NCI-H146 treated with DMSO at 0.1 percent for 48 hours (cell line): ENCODE data around the gene SMU1.
"Not testable (repeated sequence)": the region's sequence is repeated elsewhere in the genome, so short reads cannot be mapped to it uniquely, and the experiment has no call there.

ENCODE experiments used
- DNase-seq: peaks from one replicate; lab custom pipeline; 2025; ENCODE audit not compliant: unreplicated experiment; lab: John Stamatoyannopoulos, UW

The SMU1 gene

DNA sequence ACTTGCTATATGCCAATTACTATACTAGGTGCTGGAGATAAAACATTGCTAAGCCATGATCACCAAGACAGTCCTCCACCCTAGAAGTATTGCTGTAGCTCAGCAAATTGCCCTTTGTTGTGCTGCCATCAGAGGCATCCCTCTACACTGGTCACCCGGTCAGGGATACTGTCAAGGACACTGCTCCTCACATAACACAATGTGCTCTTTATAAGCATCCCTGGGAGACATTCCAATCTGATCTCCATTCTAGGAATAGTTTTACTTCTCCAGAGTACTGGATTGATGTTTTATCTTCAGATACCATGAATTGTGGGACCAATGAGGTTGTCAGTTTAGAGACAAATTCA is 61.8 kb downstream of the SMU1 start:
- DNase-seq: no peak

DNA sequence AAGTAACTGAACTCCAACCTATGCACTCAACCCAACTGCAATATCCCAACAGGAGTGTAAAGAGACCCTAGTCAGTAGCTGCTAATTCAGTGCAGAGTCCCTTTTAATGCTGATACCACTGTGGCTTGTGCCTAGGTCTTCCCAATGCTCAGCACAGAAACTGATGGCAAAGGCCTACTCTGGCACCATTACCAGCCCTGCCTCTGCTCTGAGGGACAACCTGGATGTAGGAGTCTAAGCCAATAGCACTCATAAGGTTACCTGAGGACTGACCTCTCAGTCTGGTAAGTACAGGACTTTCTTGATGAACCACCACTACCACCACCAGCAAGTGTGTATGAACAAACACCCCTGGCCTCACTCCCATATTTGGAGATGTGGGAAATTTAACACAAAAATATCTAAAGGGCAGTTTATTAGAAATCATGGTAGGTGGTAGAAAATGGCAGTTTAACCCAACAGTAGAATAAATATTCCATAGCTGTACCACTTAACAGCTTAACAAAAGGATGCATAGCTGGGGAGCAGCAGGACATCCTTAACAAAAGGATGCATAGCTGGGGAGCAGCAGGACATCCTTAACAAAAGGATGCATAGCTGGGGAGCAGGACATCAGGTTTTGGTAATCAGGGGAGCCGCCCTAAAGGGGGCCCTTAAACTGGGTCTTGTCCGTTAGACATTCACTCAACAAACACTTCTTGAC is 62.4 kb downstream of the SMU1 start:
- no peak for DNase-seq

DNA sequence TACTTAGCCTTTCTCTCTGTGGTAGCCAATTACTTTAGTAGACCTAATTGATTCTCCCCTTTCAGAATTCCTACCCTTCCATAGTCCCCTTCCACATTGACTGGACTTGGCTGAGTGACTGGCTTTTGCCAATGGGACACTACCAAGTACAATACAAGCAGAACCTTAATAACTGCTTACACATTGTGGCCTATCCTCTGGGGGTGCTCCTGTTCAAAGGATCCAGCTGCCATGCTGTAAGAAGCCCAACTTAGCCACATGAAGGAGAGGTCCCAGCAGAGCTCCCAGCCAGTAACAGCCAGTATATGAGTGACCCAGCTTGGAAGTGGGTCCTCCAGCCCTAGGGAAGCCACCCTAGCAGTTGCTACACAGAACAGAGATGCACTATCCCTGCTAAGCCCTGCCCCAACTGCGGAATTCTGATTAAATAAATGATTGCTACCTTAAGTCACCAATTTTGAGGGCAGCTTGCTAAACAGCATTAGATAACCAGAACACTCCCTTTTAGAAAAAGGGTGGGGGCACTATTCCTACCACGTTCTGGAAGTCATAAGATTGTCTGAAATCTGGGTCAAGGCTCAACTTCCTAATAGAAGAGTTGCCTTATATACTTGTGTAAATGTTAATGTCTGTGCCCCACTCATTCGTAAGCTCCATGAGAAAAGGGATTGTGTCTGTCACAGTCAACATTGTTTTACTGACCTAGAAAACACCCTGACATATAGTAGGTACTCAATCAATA is 64.0 kb downstream of the SMU1 start:
- DNase-seq: no peak

DNA sequence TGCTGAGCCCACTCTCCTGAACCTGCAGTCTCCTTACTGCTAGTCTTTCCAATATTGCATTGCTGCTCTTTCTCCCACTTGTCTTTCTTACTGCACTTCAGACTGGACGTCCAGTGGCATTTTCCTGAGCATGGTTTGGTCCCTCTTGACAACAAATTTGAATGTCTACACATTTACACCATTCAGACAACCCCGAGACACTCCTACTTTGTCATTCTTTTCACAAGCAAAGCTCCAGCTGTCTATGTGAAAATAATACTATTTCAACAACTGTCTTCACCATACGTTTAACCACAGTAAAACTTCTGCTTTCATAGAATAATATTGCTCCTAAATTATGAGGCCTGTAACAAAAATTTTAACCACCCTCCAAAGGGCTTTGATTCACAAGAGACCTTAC is 64.6 kb downstream of the SMU1 start:
- DNase-seq: no peak

DNA sequence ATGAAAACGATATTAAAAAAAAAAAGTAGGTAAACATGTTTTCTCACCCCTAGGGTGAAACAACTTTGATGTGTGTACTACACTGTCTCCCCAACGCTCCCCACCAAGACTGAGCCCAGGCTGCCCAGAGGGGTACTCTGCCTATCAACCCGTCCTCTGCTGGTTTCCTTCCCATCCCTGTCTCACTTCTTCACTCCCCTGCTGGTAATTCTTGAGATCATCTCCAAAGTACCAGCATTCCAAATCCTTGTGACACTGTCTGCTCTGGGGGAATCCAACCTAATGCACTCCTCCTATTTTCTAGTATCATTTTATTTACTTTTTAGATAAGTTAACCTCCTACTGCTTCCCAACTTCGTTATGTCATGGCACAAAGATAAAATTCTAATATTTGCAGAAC is 68.7 kb downstream of the SMU1 start:
- DNase-seq: no peak

DNA sequence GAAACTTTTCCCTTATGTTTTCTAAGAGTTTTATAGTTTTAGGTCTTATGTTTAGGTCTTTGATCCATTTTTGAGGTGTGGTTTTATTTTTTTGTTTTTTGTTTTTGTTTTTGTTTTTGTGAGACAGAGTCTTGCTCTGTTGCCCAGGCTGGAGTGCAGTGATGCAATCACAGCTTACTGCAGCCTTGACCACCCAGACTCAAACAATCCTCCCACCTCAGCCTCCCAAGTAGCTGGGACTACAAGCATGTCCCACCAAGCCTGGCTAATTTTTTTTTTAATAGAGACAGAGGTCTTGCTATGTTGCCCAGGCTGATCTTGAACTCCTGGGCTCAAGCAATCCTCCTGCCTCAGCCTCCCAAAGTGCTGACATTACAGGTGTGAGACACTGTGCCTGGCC is 71.1 kb downstream of the SMU1 start:
- not testable (repeated sequence) for DNase-seq

DNA sequence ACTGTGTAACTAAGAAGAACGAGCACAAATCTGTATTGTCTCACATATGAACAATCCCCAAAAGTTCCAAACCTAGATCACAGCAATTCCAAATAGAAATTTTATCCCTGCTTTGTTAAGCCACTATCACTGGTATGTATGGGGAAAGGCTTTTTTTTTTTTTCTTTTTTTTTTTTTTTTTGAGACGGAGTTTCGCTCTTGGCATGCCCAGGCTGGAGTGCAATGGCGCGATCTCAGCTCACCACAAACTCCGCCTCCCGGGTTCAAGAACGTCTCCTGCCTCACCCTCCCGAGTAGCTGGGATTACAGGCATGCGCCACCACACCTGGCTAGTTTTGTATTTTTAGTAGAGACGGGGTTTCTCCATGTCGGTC is 75.8 kb downstream of the SMU1 start:
- not testable (repeated sequence) for DNase-seq

DNA sequence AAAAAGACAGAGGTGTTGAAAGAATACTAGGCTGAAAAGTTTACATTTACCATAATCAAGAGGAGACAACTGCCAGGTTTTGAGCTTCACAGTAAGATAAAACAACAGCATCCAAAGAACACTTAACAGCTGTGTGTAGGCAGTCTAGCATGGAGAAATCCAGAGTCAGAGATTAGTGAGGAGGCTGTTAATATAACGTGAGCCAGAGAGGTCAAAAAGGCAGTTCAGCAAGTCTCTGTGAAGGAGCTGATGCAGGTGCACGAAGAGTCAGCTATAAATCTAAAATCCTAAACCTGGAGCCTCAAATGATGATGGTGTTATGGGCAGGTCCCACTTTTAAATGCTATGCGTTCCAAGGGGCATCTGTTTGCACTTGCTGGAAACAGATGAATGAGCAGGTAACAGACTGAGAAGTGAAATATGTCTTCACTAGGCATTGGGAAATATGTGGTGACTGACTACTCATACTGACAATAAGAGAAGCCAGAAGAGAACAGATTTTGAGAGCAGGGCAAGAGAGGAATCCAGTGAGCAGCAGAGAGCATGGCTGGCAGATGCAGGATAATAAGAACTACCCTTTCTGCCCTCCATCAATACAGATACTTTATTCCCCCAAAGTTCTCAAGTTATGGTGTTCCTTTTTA is 83.8 kb downstream of the SMU1 start:
- DNase-seq: no peak

DNA sequence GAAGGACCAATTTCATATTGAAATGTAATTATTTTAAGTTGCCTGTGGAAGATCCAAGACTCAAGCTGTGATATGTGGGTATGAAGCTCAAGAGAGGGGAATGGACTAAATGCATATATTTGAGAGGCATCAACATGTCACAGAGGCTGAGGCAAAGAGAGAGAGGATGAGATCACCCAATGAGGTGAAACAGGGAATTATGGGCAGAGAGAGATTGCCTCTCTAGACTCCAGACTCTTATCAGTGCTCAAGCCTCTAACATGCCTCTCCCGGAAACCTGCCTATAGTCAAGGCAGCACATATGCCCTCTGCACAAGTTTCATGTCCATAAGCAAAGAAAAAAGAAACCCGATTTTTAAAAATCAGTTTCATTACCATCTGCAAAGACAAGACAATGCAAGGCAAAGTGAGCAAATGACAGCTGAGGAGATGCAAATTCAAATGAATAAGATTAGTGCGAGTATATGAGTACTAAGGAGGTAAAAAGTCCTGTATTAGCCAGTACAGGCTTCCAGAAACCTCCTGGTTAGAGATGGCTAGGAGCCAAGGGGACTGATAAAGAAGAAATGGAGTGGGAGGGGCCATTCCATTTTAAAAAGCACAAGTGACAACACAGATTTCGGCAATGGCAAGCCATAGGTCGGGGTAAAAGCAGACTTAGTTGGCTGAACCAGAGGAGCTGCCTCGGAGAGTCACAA is 84.4 kb downstream of the SMU1 start:
- DNase-seq: no peak
